NB4 (cell line): Measurements from ENCODE around the gene NTNG2.

ENCODE experiments used
- CTCF ChIP-seq: IDR thresholded peaks from one replicate; pipeline ENCODE4 v1.5.1; 2012; ENCODE audit warnings: low read depth, low read length
- MAX ChIP-seq: IDR thresholded peaks from 2 replicates; pipeline ENCODE4 v1.6.1; 2011; ENCODE audit warnings: low read depth, low read length
- POLR2A ChIP-seq: IDR thresholded peaks from 2 replicates; pipeline ENCODE4 v1.6.1; 2011; ENCODE audit warnings: mild to moderate bottlenecking; ENCODE audit not compliant: insufficient read length; ENCODE audit errors: extremely low read depth

- TF ChIP-seq CTCF (no peak), POLR2A (no peak), MAX (no peak)
These were observed 66.2 kb downstream of the NTNG2 start for GRCh38 chr9:132228062-132228461.
